Endothelial cell of umbilical vein (primary cell): ENCODE data around the gene ACOD1. TPM values are rescaled to one million over a fixed set of nuclear protein-coding genes. Genes with fewer than 3 reads are reported as not detected.

Source experiments
- BruUV-seq: library from RNA; stranded (reverse); fragments of 400-500 nt; replicated peaks from 2 replicates; lab custom pipeline; 2021; lab: Mats Ljungman, UMichigan
- CTCF ChIA-PET: fragments of 300-600, 350-600 bp; sonication (Branson Sonifier 250); formaldehyde crosslinking; loops from one replicate; lab custom pipeline; 2021; ENCODE audit warnings: antibody characterized with exemption, inconsistent platforms; lab: Charles Lee
- POLR2A ChIA-PET: fragments of 300-600, 350-600 bp; sonication (Branson Sonifier 250); formaldehyde crosslinking; loops from one replicate; lab custom pipeline; 2021; ENCODE audit warnings: antibody characterized with exemption, inconsistent platforms; lab: Charles Lee
- DNase-seq: peaks from one replicate; pipeline ENCODE4 v3.0.0-alpha.2; 2011; ENCODE audit warnings: low read depth, low spot score
- FAIRE-seq: peaks from 2 replicates; lab custom pipeline; 2011; peaks lifted over from hg19 to GRCh38; lab: Jason Lieb, UNC
- H2AFZ ChIP-seq: 2 replicates; pipeline ENCODE4 v1.6.0; 2012; ENCODE audit warnings: low read depth, low read length, control low read depth, inconsistent platforms
- H3K27ac ChIP-seq: 2 replicates; pipeline ENCODE4 v1.5.1; 2011; ENCODE audit warnings: low read depth, mild to moderate bottlenecking, control low read depth, low read length, moderate library complexity; ENCODE audit not compliant: insufficient read depth
- H3K27me3 ChIP-seq, 2 experiments: 2 replicates each; pipeline versions ENCODE4 v1.6.0 to v1.6.1; 2011; ENCODE audit warnings: low read length in 2 of 2, mixed read lengths in 1 of 2; ENCODE audit not compliant: control insufficient read depth in 2 of 2, insufficient read depth in 2 of 2
- H3K36me3 ChIP-seq, 2 experiments: 2 replicates in 1 of 2; 3 replicates in 1 of 2; pipeline ENCODE4 v1.5.1; 2011; ENCODE audit warnings: low read length in 2 of 2, mild to moderate bottlenecking in 1 of 2, moderate library complexity in 1 of 2; ENCODE audit not compliant: control insufficient read depth in 2 of 2, insufficient read depth in 2 of 2; ENCODE audit errors: extremely low read depth in 1 of 2
- H3K4me1 ChIP-seq: 3 replicates; pipeline ENCODE4 v1.5.1; 2011; ENCODE audit warnings: mild to moderate bottlenecking, low read length; ENCODE audit not compliant: control insufficient read depth, insufficient read depth; ENCODE audit errors: extremely low read depth
- H3K4me2 ChIP-seq: 2 replicates; pipeline ENCODE4 v1.6.1; 2011; ENCODE audit warnings: low read length, control low read depth, mixed read lengths; ENCODE audit not compliant: insufficient read depth
- H3K4me3 ChIP-seq, 3 experiments: fragments of 200-600 bp in 1 of 3; sonication (generic), shearing (Covaris generic) in 1 of 3; replicated peaks in 1 of 3; 2 replicates each; pipeline ENCODE4 v1.5.1; 2011 to 2016; ENCODE audit warnings: control low read depth in 3 of 3, low read length in 3 of 3, mild to moderate bottlenecking in 2 of 3, inconsistent platforms in 1 of 3, low read depth in 1 of 3, moderate library complexity in 1 of 3; ENCODE audit not compliant: insufficient read depth in 1 of 3
- H3K79me2 ChIP-seq: 2 replicates; pipeline ENCODE4 v1.6.0; 2012; ENCODE audit warnings: low read length, inconsistent platforms; ENCODE audit not compliant: control insufficient read depth, insufficient read depth
- H3K9ac ChIP-seq: replicated peaks from 2 replicates; pipeline ENCODE3; 2011; ENCODE audit warnings: low read length, control low read depth; ENCODE audit not compliant: insufficient read depth; ENCODE audit errors: extremely low read depth
- H3K9me1 ChIP-seq: replicated peaks from 3 replicates; pipeline ENCODE4 v1.6.0; 2011; ENCODE audit warnings: mild to moderate bottlenecking, low read length; ENCODE audit not compliant: control insufficient read depth, insufficient read depth; ENCODE audit errors: extremely low read depth
- H3K9me3 ChIP-seq: replicated peaks from 2 replicates; pipeline ENCODE4 v1.5.1; 2012; ENCODE audit warnings: low read length, inconsistent platforms; ENCODE audit not compliant: control insufficient read depth, insufficient read depth
- H4K20me1 ChIP-seq: replicated peaks from 2 replicates; pipeline ENCODE3; 2011; ENCODE audit warnings: mild to moderate bottlenecking, low read length; ENCODE audit not compliant: control insufficient read depth, insufficient read depth; ENCODE audit errors: extremely low read depth
- EZH2 ChIP-seq: IDR thresholded peaks from 2 replicates; pipeline ENCODE4 v1.6.1; 2012; ENCODE audit warnings: borderline replicate concordance, low read depth, mild to moderate bottlenecking, moderate library complexity, low read length, inconsistent platforms; ENCODE audit not compliant: severe bottlenecking
- FOS ChIP-seq: IDR thresholded peaks from 2 replicates; pipeline ENCODE4 v1.6.1; 2011; ENCODE audit warnings: mild to moderate bottlenecking, low read length, moderate library complexity, borderline replicate concordance; ENCODE audit not compliant: insufficient read depth
- GATA2 ChIP-seq: IDR thresholded peaks from 2 replicates; pipeline ENCODE4 v1.7.0; 2011; ENCODE audit warnings: low read depth, mild to moderate bottlenecking, moderate library complexity, mixed read lengths, low read length; ENCODE audit not compliant: insufficient read length, insufficient read depth
- JUN ChIP-seq: IDR thresholded peaks from 2 replicates; pipeline ENCODE4 v1.6.1; 2011; ENCODE audit warnings: borderline replicate concordance, low read depth; ENCODE audit not compliant: insufficient read length, insufficient read depth
- MYC ChIP-seq: IDR thresholded peaks from one replicate; pipeline ENCODE4 v1.6.1; 2011; ENCODE audit warnings: mild to moderate bottlenecking, low read depth, low read length
- POLR2A ChIP-seq: IDR thresholded peaks from 2 replicates; pipeline ENCODE4 v1.6.1; 2012; ENCODE audit warnings: low read depth, mild to moderate bottlenecking, control low read depth, low read length
- POLR2AphosphoS5 ChIP-seq: IDR thresholded peaks from 2 replicates; pipeline ENCODE4 v1.6.1; 2012; ENCODE audit warnings: low read depth, mild to moderate bottlenecking, control low read depth, low read length, moderate library complexity; ENCODE audit not compliant: insufficient read depth
- dilution Hi-C: fragments of 300-500 bp; cut with MboI; formaldehyde crosslinking; loops from one replicate; pipeline ENCODE4 v1.15.0; 2019; ENCODE audit warnings: low sequenced_read_pairs; ENCODE audit not compliant: extremely low pct_ligation_motif_present
- intact Hi-C: fragments of 100-400 bp; cut with micrococcal nuclease; formaldehyde crosslinking; loops from one replicate; pipeline ENCODE4 v1.10.0; 2022
- polyA plus RNA-seq, 4 experiments: library from polyadenylated mRNA; depleted of rRNA in 3 of 4; stranded (reverse) in 3 of 4; unstranded in 1 of 4; fragments of >200 nt; gene quantifications; 2 replicates each; pipeline versions ENCODE4 v1.2.1 to v1.2.3, GENCODE V29; 2011 to 2012; ENCODE audit warnings: missing spikeins in 1 of 4
- total RNA-seq: library from RNA; stranded (reverse); gene quantifications from 2 replicates; pipeline ENCODE4 v1.2.3, GENCODE V29; 2021
- TF ChIP-seq, protein P1 (sequence below): IDR thresholded peaks from 2 replicates; pipeline ENCODE4 v1.6.1; 2011; ENCODE audit not compliant: insufficient read depth, insufficient read length

ACOD1 gene
- total and polyA plus RNA-seq, 2 donors (not counting 3 experiments of a cell fraction or from before 2014, with no cell fraction given) = not detected

DNA sequence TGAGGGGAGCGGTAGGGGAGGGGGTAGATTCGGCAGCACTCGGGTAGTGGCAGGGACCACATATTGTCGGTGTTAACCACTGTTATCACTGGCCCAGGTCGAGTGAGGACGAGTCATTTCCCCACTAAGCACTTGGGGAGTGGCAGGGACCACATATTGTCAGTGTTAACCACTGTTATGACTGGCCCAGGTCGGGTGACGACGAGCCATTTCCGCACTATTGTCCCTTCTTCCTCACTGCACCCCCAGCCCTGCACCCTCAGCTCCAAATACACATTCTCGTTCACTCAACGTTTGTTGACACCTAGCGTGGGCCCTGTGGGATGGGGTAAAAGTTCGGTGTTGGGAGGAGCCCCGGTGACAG is 43.1 kb downstream of the ACOD1 start:
- dilution Hi-C loops = no loop called here
- no peaks in the 10 kb centered on the region for H4K20me1 ChIP-seq
- H3K27me3 ChIP-seq = peaks cover 4 to 6% of the 10 kb centered on the region in 2 experiments
- peak overlapping the region; percentile 50 for H3K4me2 ChIP-seq
- H3K9me1 ChIP-seq = no peaks in the 10 kb centered on the region
- ChIA-PET CTCF (interaction anchor here (1.0 to 3.2 kb wide), 3 partner anchors 11 to 106 kb away, joined by 3 to 12 read pairs (median 8); partner anchors contain the start of gene KCTD12), POLR2A (no interaction called here)
- H3K4me1 ChIP-seq = peaks cover 13% of the 10 kb centered on the region
- TSS peak; percentile 55 for BruUV-seq
- peak overlapping the region; percentile 40 for H3K27ac ChIP-seq
- H2AFZ ChIP-seq = peak overlapping the region; percentile 71
- FAIRE-seq = no peak
- peak overlapping the region; percentile 91 for H3K9ac ChIP-seq
- H3K79me2 ChIP-seq = peaks cover 8% of the 10 kb centered on the region
- intact Hi-C loops = loop anchor here (5.0 kb wide), 1 partner anchor 109 kb away; no protein-coding TSS in a partner anchor
- DNase-seq = no peak
- H3K4me3 ChIP-seq = peak overlapping the region; percentile 36 to 90 (median 83)
- H3K9me3 ChIP-seq = no peaks in the 10 kb centered on the region
- TF ChIP-seq JUN = no peak
- TF ChIP-seq, protein P1, sequence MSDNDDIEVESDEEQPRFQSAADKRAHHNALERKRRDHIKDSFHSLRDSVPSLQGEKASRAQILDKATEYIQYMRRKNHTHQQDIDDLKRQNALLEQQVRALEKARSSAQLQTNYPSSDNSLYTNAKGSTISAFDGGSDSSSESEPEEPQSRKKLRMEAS = no peak
- TF ChIP-seq FOS = no peak
- no peak for TF ChIP-seq EZH2
- no peak for TF ChIP-seq POLR2AphosphoS5
- TF ChIP-seq POLR2A = no peak
- no peak for TF ChIP-seq MYC
- TF ChIP-seq GATA2 = no peak
- H3K36me3 ChIP-seq = no peaks in the 10 kb centered on the region
